Neutrophil (primary cell): ENCODE measurements around the gene BCL2L13.

Experiments used
- H3K27ac ChIP-seq: fragments of 200-600 bp; sonication (generic); 2 replicates; pipeline ENCODE4 v1.5.1; 2016; ENCODE audit warnings: mild to moderate bottlenecking, moderate library complexity
- H3K27me3 ChIP-seq: fragments of 200-600 bp; sonication (generic); 2 replicates; pipeline ENCODE4 v1.6.0; 2016; ENCODE audit warnings: mild to moderate bottlenecking
- H3K36me3 ChIP-seq: fragments of 200-600 bp; sonication (generic); 2 replicates; pipeline ENCODE4 v1.5.1; 2017
- H3K4me1 ChIP-seq, 2 experiments: fragments of 200-600 bp in 1 of 2; sonication (generic) in 1 of 2; 1 replicate in 1 of 2; 2 replicates in 1 of 2; pipeline versions ENCODE4 v1.5.1 to v1.6.1; 2013 to 2016; ENCODE audit warnings: low read depth in 1 of 2, low read length in 1 of 2, mild to moderate bottlenecking in 1 of 2, moderate library complexity in 1 of 2; ENCODE audit not compliant: control insufficient read depth in 1 of 2, insufficient read depth in 1 of 2
- H3K4me3 ChIP-seq, 2 experiments: fragments of 200-600 bp in 1 of 2; sonication (generic) in 1 of 2; 1 replicate in 1 of 2; 2 replicates in 1 of 2; pipeline ENCODE4 v1.5.1; 2013 to 2016; ENCODE audit warnings: low read depth in 1 of 2, low read length in 1 of 2, mild to moderate bottlenecking in 1 of 2, moderate library complexity in 1 of 2
- H3K9me3 ChIP-seq: fragments of 200-600 bp; sonication (generic); 2 replicates; pipeline ENCODE4 v1.5.1; 2016
- CTCF ChIP-seq: fragments of 200-600 bp; sonication (generic); IDR thresholded peaks from 2 replicates; pipeline ENCODE4 v1.5.1; 2016; ENCODE audit warnings: antibody characterized with exemption

Gene BCL2L13

GRCh38 chr22:17700778-17701177, 62.2 kb downstream of the BCL2L13 start:
- H3K4me3 ChIP-seq = no peak overlapping the region
- H3K4me1 ChIP-seq = peaks cover 11 to 22% of the 10 kb centered on the region in 2 experiments
- H3K9me3 ChIP-seq = no peaks in the 10 kb centered on the region
- H3K36me3 ChIP-seq = peaks cover 27% of the 10 kb centered on the region
- no peak overlapping the region for H3K27ac ChIP-seq
- TF ChIP-seq CTCF = no peak
- H3K27me3 ChIP-seq = no peaks in the 10 kb centered on the region

GRCh38 chr22:17703811-17704210, 65.3 kb downstream of the BCL2L13 start:
- peaks cover 23% of the 10 kb centered on the region for H3K36me3 ChIP-seq
- no peaks in the 10 kb centered on the region for H3K9me3 ChIP-seq
- no peak overlapping the region for H3K4me3 ChIP-seq
- H3K4me1 ChIP-seq = peaks cover 15 to 28% of the 10 kb centered on the region in 2 experiments
- no peaks in the 10 kb centered on the region for H3K27me3 ChIP-seq
- no peak overlapping the region for H3K27ac ChIP-seq
- no peak for TF ChIP-seq CTCF

GRCh38 chr22:17705546-17705945, 67.0 kb downstream of the BCL2L13 start:
- peaks cover 23% of the 10 kb centered on the region for H3K36me3 ChIP-seq
- TF ChIP-seq CTCF = no peak
- H3K4me3 ChIP-seq = no peak overlapping the region
- no peaks in the 10 kb centered on the region for H3K27me3 ChIP-seq
- peak overlapping the region; percentile 74 for H3K27ac ChIP-seq
- H3K9me3 ChIP-seq = no peaks in the 10 kb centered on the region
- H3K4me1 ChIP-seq = peaks cover 7 to 13% of the 10 kb centered on the region in 2 experiments

GRCh38 chr22:17705951-17706900, 67.7 kb downstream of the BCL2L13 start:
- Histone ChIP-seq H3K4me3 (peak overlapping the region in 1 of 2 experiments; percentile 41), H3K36me3 (peaks cover 23% of the 10 kb centered on the region), H3K4me1 (peaks cover 7 to 13% of the 10 kb centered on the region in 2 experiments), H3K9me3 (no peaks in the 10 kb centered on the region), H3K27me3 (no peaks in the 10 kb centered on the region), H3K27ac (peak overlapping the region; percentile 74)
- TF ChIP-seq CTCF = no peak

- peaks cover 23% of the 10 kb centered on the region for H3K36me3 ChIP-seq
These were observed 68.4 kb downstream of the BCL2L13 start for GRCh38 chr22:17706947-17707346.

More at GRCh38 chr22:17706947-17707346, 68.4 kb downstream of the BCL2L13 start:
- no peak for TF ChIP-seq CTCF
- Histone ChIP-seq H3K4me1 (peaks cover 7 to 13% of the 10 kb centered on the region in 2 experiments), H3K27ac (peak overlapping the region; percentile 74), H3K4me3 (no peak overlapping the region), H3K27me3 (no peaks in the 10 kb centered on the region), H3K9me3 (no peaks in the 10 kb centered on the region)
